Adrenal gland (tissue), 12 donors: ENCODE data around the gene INPP4B. TPM values are rescaled to one million over a fixed set of nuclear protein-coding genes. Genes with fewer than 3 reads are reported as not detected.

Experiments used
- DNase-seq, 7 donors: peaks; one replicate each; pipeline ENCODE4 v3.0.0-alpha.2; 2019 to 2020
- H3K27ac ChIP-seq, 5 donors: fragments of 200-600 bp; sonication (generic) in 4 of 5; 1 replicate in 3 of 5; 2 replicates in 2 of 5; pipeline versions ENCODE4 v1.5.1 to v1.8.0; 2016 to 2020; ENCODE audit warnings: mild to moderate bottlenecking in 1 of 5
- H3K27me3 ChIP-seq: fragments of 200-600 bp; 2 replicates; pipeline ENCODE4 v1.8.0; 2021
- H3K36me3 ChIP-seq, 2 donors: fragments of 200-600 bp; replicated peaks in 1 of 2; 1 replicate in 1 of 2; 2 replicates in 1 of 2; pipeline versions ENCODE4 v1.5.1 to v1.8.0; 2018 to 2022
- H3K4me1 ChIP-seq, 2 donors: fragments of 200-600 bp; replicated peaks in 1 of 2; 1 replicate in 1 of 2; 2 replicates in 1 of 2; pipeline versions ENCODE4 v1.5.1 to v1.8.0; 2018 to 2021
- H3K4me3 ChIP-seq, 4 donors: fragments of 200-600 bp; sonication (generic) in 3 of 4; one replicate each; pipeline ENCODE4 v1.5.1; 2016 to 2018
- H3K9me3 ChIP-seq, 3 donors: fragments of 200-600 bp; sonication (generic) in 1 of 3; replicated peaks in 1 of 3; 1 replicate in 2 of 3; 2 replicates in 1 of 3; pipeline versions ENCODE4 v1.5.1 to v1.8.0; 2016 to 2021
- CTCF ChIP-seq, 6 experiments: fragments of 450-650 bp in 4 of 6; fragments of 200-600 bp in 2 of 6; sonication (generic) in 1 of 6; IDR thresholded peaks; 1 replicate in 5 of 6; 2 replicates in 1 of 6; pipeline versions ENCODE4 v1.5.1 to v1.8.0; 2016 to 2021; ENCODE audit warnings: antibody characterized with exemption in 6 of 6, mild to moderate bottlenecking in 2 of 6, moderate library complexity in 1 of 6
- POLR2A ChIP-seq, 2 donors: fragments of 450-650 bp; IDR thresholded peaks; one replicate each; pipeline ENCODE4 v1.6.1; 2017; ENCODE audit warnings: antibody characterized with exemption in 2 of 2, mild to moderate bottlenecking in 2 of 2, moderate library complexity in 1 of 2
- WGBS, 4 donors: extraction: QIAGEN DNeasy Blood & Tissue Kit in 2 of 4; methylation state at CpG; one replicate each; pipeline versions ENCODE4 v1.1.5 to v1.1.7; 2013 to 2017; 5-methylcytosine and 5-hydroxymethylcytosine counted together
- intact Hi-C, 2 donors: fragments of 100-400 bp; cut with DNase I; formaldehyde crosslinking; loops; one replicate each; pipeline versions ENCODE4 v1.14.1 to v1.15.0; 2022 to 2023
- polyA plus RNA-seq, 3 donors: library from polyadenylated mRNA; stranded (reverse); fragments of 200-250 nt in 2 of 3; fragments of 350-450 nt in 1 of 3; fragmentation: Illumina TruSeq in 1 of 3; extraction: RNeasy Lipid Tissue Mini Kit (QIAGEN cat#74804) in 1 of 3; gene quantifications; one replicate each; pipeline ENCODE4 v1.2.3, GENCODE V29; 2013 to 2014
- total RNA-seq, 9 donors: library from RNA; depleted of rRNA in 4 of 9; stranded (reverse); fragments of >200 nt in 4 of 9; fragments of 120-200 nt in 1 of 9; fragmentation: NEBNext Ultra II Directional in 1 of 9; extraction: Animal tissue kit (Norgen Biotek cat#: 25700) in 1 of 9; gene quantifications; one replicate each; pipeline versions ENCODE4 v1.1.0 to v1.2.4, GENCODE V29; 2013 to 2023
- donor health status: healthy with polysubstance abuse.
- donor health status: Bipolar disorder and iron deficiency.
- donor health status: DM: yes; HTN: yes; CAD: no.
- donor health status: DM: no; HTN: no; CAD: no.
- donor health status: DM: no; HTN: no; CAD: no.
- donor health status: DM: yes; HTN: yes; CAD: no.

Gene INPP4B
- total and polyA plus RNA-seq, 12 donors: 2.2 to 21.6 (median 11.8) TPM

GRCh38 chr4:142285222-142285583, 560.9 kb downstream of the INPP4B start:
- TF ChIP-seq POLR2A (IDR thresholded peaks at IDR 0.05): no peak
- no peak for TF ChIP-seq CTCF (IDR thresholded peaks at IDR 0.05)
- DNase-seq: no peak
- Histone ChIP-seq H3K27ac (no peak overlapping the region), H3K36me3 (no peaks in the 10 kb centered on the region), H3K4me1 (no peaks in the 10 kb centered on the region), H3K4me3 (no peak overlapping the region), H3K9me3 (no peaks in the 10 kb centered on the region), H3K27me3 (no peaks in the 10 kb centered on the region)
- intact Hi-C loops: no loop called here

- H3K4me1 ChIP-seq: no peaks in the 10 kb centered on the region
- intact Hi-C loops: no loop called here
- no peaks in the 10 kb centered on the region for H3K9me3 ChIP-seq
- no peaks in the 10 kb centered on the region for H3K27me3 ChIP-seq
- no peak for DNase-seq
- no peak overlapping the region for H3K27ac ChIP-seq
- WGBS, 4 donors: 87 to 92% (median 90%) methylated on average over 9 of the region's 9 CpGs
- no peak overlapping the region for H3K4me3 ChIP-seq
- H3K36me3 ChIP-seq: no peaks in the 10 kb centered on the region
- TF ChIP-seq POLR2A (IDR thresholded peaks at IDR 0.05) (no peak), CTCF (IDR thresholded peaks at IDR 0.05) (no peak)
Observed at GRCh38 chr4:142284402-142285221, 561.5 kb downstream of the INPP4B start.

- TF ChIP-seq POLR2A (IDR thresholded peaks at IDR 0.05) (no peak), CTCF (IDR thresholded peaks at IDR 0.05) (peak; percentile 21 to 61 (median 42))
- Histone ChIP-seq H3K27ac (no peak overlapping the region), H3K27me3 (no peaks in the 10 kb centered on the region), H3K4me3 (no peak overlapping the region), H3K9me3 (no peaks in the 10 kb centered on the region), H3K36me3 (no peaks in the 10 kb centered on the region), H3K4me1 (no peaks in the 10 kb centered on the region)
- WGBS, 4 donors: 20 to 48% (median 31%) methylated on average over 2 of the region's 2 CpGs
- peak in 1 of 7 donors; percentile 17 for DNase-seq
- intact Hi-C loops: no loop called here
Observed at GRCh38 chr4:142282870-142283431, 563.1 kb downstream of the INPP4B start.

- no peak for DNase-seq
- H3K9me3 ChIP-seq: no peaks in the 10 kb centered on the region
- TF ChIP-seq POLR2A (IDR thresholded peaks at IDR 0.05): no peak
- no peak for TF ChIP-seq CTCF (IDR thresholded peaks at IDR 0.05)
- no peaks in the 10 kb centered on the region for H3K36me3 ChIP-seq
- no peak overlapping the region for H3K27ac ChIP-seq
- WGBS, 4 donors: 92 to 100% (median 94%) methylated on average over 1 of the region's 1 CpG
- H3K4me3 ChIP-seq: no peak overlapping the region
- intact Hi-C loops: no loop called here
- H3K27me3 ChIP-seq: no peaks in the 10 kb centered on the region
- H3K4me1 ChIP-seq: no peaks in the 10 kb centered on the region
Observed at GRCh38 chr4:142281999-142282398, 564.1 kb downstream of the INPP4B start.
